Upper lobe of left lung (tissue), 6 donors: ENCODE measurements around the gene CDK15. TPM values are rescaled to one million over a fixed set of nuclear protein-coding genes. Genes with fewer than 3 reads are reported as not detected.
"Not testable (repeated sequence)": the region's sequence is repeated elsewhere in the genome, so short reads cannot be mapped to it uniquely, and the experiment has no call there.

Experiments used
- ATAC-seq, 2 donors: fragments of 200-7000 bp; cut with Tn5 transposase; one replicate each; pipeline ENCODE4 v1.9.1; 2022; ENCODE audit warnings: mild to moderate bottlenecking in 2 of 2, moderate library complexity in 2 of 2; ENCODE audit not compliant: low FRiP score in 2 of 2
- DNase-seq, 2 donors: peaks; one replicate each; pipeline ENCODE4 v3.0.0-alpha.2; 2019 to 2020
- H3K27ac ChIP-seq, 4 donors: fragments of 200-600 bp; sonication (generic); one replicate each; pipeline ENCODE4 v1.5.1; 2016 to 2019
- H3K27me3 ChIP-seq, 4 donors: fragments of 200-600 bp; sonication (generic); one replicate each; pipeline ENCODE4 v1.5.1; 2017 to 2019
- H3K36me3 ChIP-seq, 4 donors: fragments of 200-600 bp; sonication (generic); one replicate each; pipeline ENCODE4 v1.5.1; 2016 to 2019
- H3K4me1 ChIP-seq, 4 donors: fragments of 200-600 bp; sonication (generic); one replicate each; pipeline ENCODE4 v1.5.1; 2018 to 2019
- H3K4me3 ChIP-seq, 4 donors: fragments of 200-600 bp; sonication (generic); one replicate each; pipeline ENCODE4 v1.5.1; 2017 to 2019; ENCODE audit warnings: mild to moderate bottlenecking in 2 of 4, moderate library complexity in 1 of 4
- H3K9me3 ChIP-seq, 4 donors: fragments of 200-600 bp; sonication (generic); one replicate each; pipeline ENCODE4 v1.5.1; 2018 to 2019
- CTCF ChIP-seq, 6 experiments: fragments of 450-650 bp in 4 of 6; fragments of 200-600 bp in 2 of 6; sonication (generic) in 2 of 6; IDR thresholded peaks; one replicate each; pipeline ENCODE4 v1.5.1; 2016 to 2019; ENCODE audit warnings: antibody characterized with exemption in 6 of 6
- EP300 ChIP-seq, 4 donors: sonication (generic); formaldehyde crosslinking; IDR thresholded peaks; one replicate each; pipeline ENCODE4 v1.5.1; 2017; ENCODE audit warnings: antibody characterized with exemption in 4 of 4, control low read depth in 2 of 4
- POLR2A ChIP-seq, 4 donors: fragments of 450-650 bp; IDR thresholded peaks; one replicate each; pipeline ENCODE4 v1.5.1; 2016 to 2017; ENCODE audit warnings: antibody characterized with exemption in 4 of 4, mild to moderate bottlenecking in 2 of 4
- POLR2AphosphoS5 ChIP-seq, 2 donors: sonication (generic); formaldehyde crosslinking; IDR thresholded peaks; one replicate each; pipeline ENCODE4 v1.5.1; 2017; ENCODE audit warnings: antibody characterized with exemption in 2 of 2
- WGBS, 2 donors: methylation state at CpG; one replicate each; pipeline ENCODE4 v1.1.5; 2017 to 2018; 5-methylcytosine and 5-hydroxymethylcytosine counted together
- total RNA-seq, 6 donors: library from RNA; depleted of rRNA in 4 of 6; stranded (reverse); fragments of >200 nt in 4 of 6; gene quantifications; one replicate each; pipeline versions ENCODE4 v1.1.0 to v1.2.1, GENCODE V29; 2016 to 2021
- donor health status: DM: no; HTN: no; CAD: no; lungs with moderate emphysema.
- donor health status: DM: no; HTN: yes; CAD: no; lungs with severe emphysema.

Gene CDK15
- total RNA-seq, 6 donors from 2014 or later = 0.10 to 3.4 (median 1.3) TPM

DNA sequence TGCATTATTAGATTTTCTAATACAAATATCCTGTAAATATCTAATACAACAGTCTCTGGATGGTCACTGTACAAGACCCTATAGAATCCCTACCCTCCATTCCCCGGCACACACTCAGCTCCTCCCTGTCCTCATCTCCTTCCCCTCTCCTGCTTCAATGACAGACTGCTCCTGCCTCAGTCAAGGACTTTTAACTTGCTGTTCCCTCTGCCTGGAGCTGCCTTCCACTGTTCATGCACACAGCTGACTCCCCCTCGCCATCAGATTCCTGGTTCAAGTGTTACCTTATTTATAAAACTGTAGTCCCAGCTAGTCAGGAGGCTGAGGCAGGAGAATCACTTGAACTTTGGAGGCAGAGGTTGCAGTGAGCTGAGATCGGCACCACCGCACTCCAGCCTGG lies 3.3 kb downstream of the CDK15 start:
- Histone ChIP-seq H3K9me3 (no peaks in the 10 kb centered on the region), H3K36me3 (no peaks in the 10 kb centered on the region), H3K4me3 (no peak overlapping the region), H3K27ac (no peak overlapping the region), H3K27me3 (no peaks in the 10 kb centered on the region), H3K4me1 (peaks cover 0 to 4% (median 0%) of the 10 kb centered on the region in 4 donors)
- TF ChIP-seq CTCF (IDR thresholded peaks at IDR 0.05) (no peak), EP300 (IDR thresholded peaks at IDR 0.05) (no peak), POLR2AphosphoS5 (IDR thresholded peaks at IDR 0.05) (no peak), POLR2A (IDR thresholded peaks at IDR 0.05) (no peak)
- no peak for ATAC-seq
- 70 to 75% methylated on average over 4 of the region's 4 CpGs for WGBS, 2 donors
- no peak for DNase-seq

- H3K9me3 ChIP-seq, H3K27ac ChIP-seq, H3K27me3 ChIP-seq, ATAC-seq, H3K36me3 ChIP-seq, H3K4me3 ChIP-seq, DNase-seq, H3K4me1 ChIP-seq: not testable (repeated sequence)
- 87 to 93% methylated on average over 7 of the region's 7 CpGs for WGBS, 2 donors
These were observed 4.3 kb downstream of the CDK15 start for GRCh38 chr2:201810604-201811003.

DNA sequence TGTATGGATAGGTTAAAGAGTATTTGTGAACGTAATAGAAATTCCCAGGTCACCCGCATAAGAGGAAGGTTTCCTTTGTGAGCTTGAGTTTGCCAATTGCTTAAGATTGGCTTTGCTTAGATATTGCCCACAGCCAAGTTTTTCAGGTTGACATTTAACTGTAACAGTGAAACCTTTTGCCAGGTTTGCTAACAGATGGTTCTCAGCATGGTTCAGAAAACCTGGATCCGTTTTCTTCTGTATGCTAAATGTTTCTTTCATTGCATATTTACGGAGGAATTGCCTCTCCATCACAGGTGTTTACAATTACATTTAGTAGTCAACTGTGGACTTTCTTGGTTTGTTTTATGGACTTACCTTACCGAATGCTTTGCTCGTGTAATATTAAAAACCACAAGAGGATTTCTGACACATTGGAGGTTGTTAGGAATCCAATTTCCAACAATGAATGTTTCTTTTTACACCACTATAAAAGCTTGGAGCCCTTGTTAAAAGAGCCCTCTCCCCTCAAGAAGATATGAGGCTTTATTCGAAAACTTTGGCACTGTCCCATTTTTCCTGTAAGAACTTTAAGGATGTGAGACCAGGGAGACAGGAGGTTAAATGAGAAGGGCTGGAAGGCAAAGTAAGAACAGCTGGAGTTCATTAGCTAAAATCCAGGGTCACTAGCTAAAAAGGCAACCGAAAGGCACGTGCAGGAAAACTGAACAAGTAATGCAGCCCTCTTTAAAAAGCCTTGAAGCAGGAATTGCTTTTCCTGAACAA lies 7.8 kb downstream of the CDK15 start:
- no peak overlapping the region for H3K4me3 ChIP-seq
- DNase-seq = no peak
- TF ChIP-seq CTCF (IDR thresholded peaks at IDR 0.05) (no peak), POLR2AphosphoS5 (IDR thresholded peaks at IDR 0.05) (no peak), EP300 (IDR thresholded peaks at IDR 0.05) (no peak), POLR2A (IDR thresholded peaks at IDR 0.05) (no peak)
- H3K27me3 ChIP-seq = no peaks in the 10 kb centered on the region
- H3K4me1 ChIP-seq = no peaks in the 10 kb centered on the region
- ATAC-seq = no peak
- H3K27ac ChIP-seq = no peak overlapping the region
- no peaks in the 10 kb centered on the region for H3K36me3 ChIP-seq
- H3K9me3 ChIP-seq = no peaks in the 10 kb centered on the region
- WGBS, 2 donors = 68 to 75% methylated on average over 9 of the region's 9 CpGs

GRCh38 chr2:201816657-201817575 lies 10.6 kb downstream of the CDK15 start:
- H3K27me3 ChIP-seq = no peaks in the 10 kb centered on the region
- no peak for TF ChIP-seq POLR2AphosphoS5 (IDR thresholded peaks at IDR 0.05)
- no peak for TF ChIP-seq CTCF (IDR thresholded peaks at IDR 0.05)
- no peak for TF ChIP-seq POLR2A (IDR thresholded peaks at IDR 0.05)
- no peak for TF ChIP-seq EP300 (IDR thresholded peaks at IDR 0.05)
- no peak overlapping the region for H3K27ac ChIP-seq
- no peaks in the 10 kb centered on the region for H3K9me3 ChIP-seq
- WGBS, 2 donors = 84 to 92% methylated on average over 5 of the region's 5 CpGs
- DNase-seq (no peak), ATAC-seq (no peak)
- no peaks in the 10 kb centered on the region for H3K4me1 ChIP-seq
- H3K4me3 ChIP-seq = no peak overlapping the region
- H3K36me3 ChIP-seq = no peaks in the 10 kb centered on the region

DNA sequence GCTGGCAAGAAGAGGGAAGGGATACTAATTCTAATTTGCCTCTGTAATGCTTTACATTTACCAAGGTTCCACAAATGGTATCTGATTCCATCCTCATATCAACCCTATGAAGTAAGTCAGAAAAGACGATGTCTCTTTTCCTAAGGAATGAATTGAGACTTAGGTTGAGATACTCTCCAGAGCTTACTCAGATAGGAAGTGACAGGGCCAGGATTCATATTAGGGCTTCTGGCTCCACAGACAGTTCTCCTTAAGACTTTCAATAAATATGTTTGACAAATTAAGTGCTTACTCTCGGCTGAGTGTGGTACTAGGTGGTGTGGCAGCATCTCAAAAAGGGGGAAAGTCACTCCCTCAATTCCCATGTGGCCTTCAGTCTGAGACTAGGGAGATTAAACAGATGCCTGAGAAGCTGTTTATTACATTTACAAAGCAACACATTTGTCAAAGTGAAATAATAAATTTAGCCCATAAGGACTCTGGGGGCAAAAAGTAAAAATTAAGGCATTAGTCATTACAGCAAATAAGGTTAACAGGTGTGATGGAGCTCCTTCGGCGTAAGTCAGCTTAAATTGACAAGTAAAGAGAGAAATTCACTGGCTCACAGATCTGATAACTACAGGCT lies 14.2 kb downstream of the CDK15 start:
- ATAC-seq (no peak), DNase-seq (no peak)
- H3K9me3 ChIP-seq = no peaks in the 10 kb centered on the region
- 80 to 85% methylated on average over 4 of the region's 4 CpGs for WGBS, 2 donors
- H3K36me3 ChIP-seq = no peaks in the 10 kb centered on the region
- H3K4me1 ChIP-seq = no peaks in the 10 kb centered on the region
- no peak overlapping the region for H3K4me3 ChIP-seq
- TF ChIP-seq POLR2A (IDR thresholded peaks at IDR 0.05) (no peak), EP300 (IDR thresholded peaks at IDR 0.05) (no peak), CTCF (IDR thresholded peaks at IDR 0.05) (no peak), POLR2AphosphoS5 (IDR thresholded peaks at IDR 0.05) (no peak)
- H3K27me3 ChIP-seq = no peaks in the 10 kb centered on the region
- H3K27ac ChIP-seq = no peak overlapping the region
